Neural progenitor cell (in vitro differentiated cells): ENCODE results near the gene CD33. TPM values are rescaled to one million over a fixed set of nuclear protein-coding genes. Genes with fewer than 3 reads are reported as not detected.

Experiments
- DNase-seq: peaks from one replicate; pipeline ENCODE4 v3.0.0-alpha.2; 2016; ENCODE audit warnings: low spot score
- H2AFZ ChIP-seq: fragments of 200-600 bp; sonication (generic); replicated peaks from 2 replicates; pipeline ENCODE4 v1.6.1; 2016; ENCODE audit warnings: antibody characterized with exemption
- H3F3A ChIP-seq: fragments of 200-600 bp; sonication (generic); 2 replicates; pipeline ENCODE4 v1.6.1; 2016; ENCODE audit warnings: antibody characterized with exemption, low read depth
- H3K27ac ChIP-seq: fragments of 200-600 bp; sonication (generic); 2 replicates; pipeline ENCODE4 v1.5.1; 2016; ENCODE audit warnings: mild to moderate bottlenecking
- H3K27me3 ChIP-seq: fragments of 200-600 bp; sonication (generic); 2 replicates; pipeline ENCODE4 v1.6.1; 2016; ENCODE audit warnings: mild to moderate bottlenecking, moderate library complexity
- H3K36me3 ChIP-seq: fragments of 200-600 bp; sonication (generic); 2 replicates; pipeline ENCODE4 v1.5.1; 2016
- H3K4me1 ChIP-seq: fragments of 200-600 bp; sonication (generic); 2 replicates; pipeline ENCODE4 v1.6.1; 2016; ENCODE audit warnings: mixed run types
- H3K4me2 ChIP-seq: fragments of 200-600 bp; sonication (generic); 2 replicates; pipeline ENCODE4 v1.6.1; 2016
- H3K4me3 ChIP-seq: fragments of 200-600 bp; sonication (generic); 2 replicates; pipeline ENCODE4 v1.5.1; 2016
- H3K79me2 ChIP-seq: fragments of 200-600 bp; sonication (generic); 2 replicates; pipeline ENCODE4 v1.6.1; 2016; ENCODE audit warnings: low read depth
- H3K9ac ChIP-seq: fragments of 200-600 bp; sonication (generic); 2 replicates; pipeline ENCODE4 v1.6.1; 2016
- H3K9me3 ChIP-seq: fragments of 200-600 bp; sonication (generic); 2 replicates; pipeline ENCODE4 v1.5.1; 2016; ENCODE audit warnings: low read depth
- H4K20me1 ChIP-seq: fragments of 200-600 bp; sonication (generic); 2 replicates; pipeline ENCODE4 v1.6.1; 2016; ENCODE audit warnings: low read depth
- H3K27ac Mint-ChIP-seq: 3 replicates; pipeline ENCODE4 v1.8.0; 2021; ENCODE audit warnings: mixed read lengths
- H3K27me3 Mint-ChIP-seq: 2 replicates; pipeline ENCODE4 v1.8.0; 2022; ENCODE audit warnings: low read depth, mild to moderate bottlenecking, inconsistent platforms, moderate library complexity, mixed read lengths; ENCODE audit not compliant: insufficient read depth
- H3K36me3 Mint-ChIP-seq: 3 replicates; pipeline ENCODE4 v1.8.0; 2021; ENCODE audit warnings: mixed read lengths
- H3K4me1 Mint-ChIP-seq: 3 replicates; pipeline ENCODE4 v1.8.0; 2021; ENCODE audit warnings: mixed read lengths
- H3K4me3 Mint-ChIP-seq: 3 replicates; pipeline ENCODE4 v1.8.0; 2021; ENCODE audit warnings: mild to moderate bottlenecking, moderate library complexity, mixed read lengths
- H3K9me3 Mint-ChIP-seq: 3 replicates; pipeline ENCODE4 v1.8.0; 2020; ENCODE audit warnings: mixed read lengths
- CTCF ChIP-seq: fragments of 200-600 bp; sonication (generic); IDR thresholded peaks from 2 replicates; pipeline ENCODE4 v1.5.1; 2017; ENCODE audit warnings: antibody characterized with exemption, mild to moderate bottlenecking
- EZH2 ChIP-seq: fragments of 200-600 bp; sonication (generic); IDR thresholded peaks from 2 replicates; pipeline ENCODE4 v1.6.1; 2017; ENCODE audit warnings: antibody characterized with exemption, mild to moderate bottlenecking, moderate library complexity
- EZH2phosphoT487 ChIP-seq: fragments of 200-600 bp; sonication (generic); IDR thresholded peaks from 2 replicates; pipeline ENCODE4 v1.6.1; 2017; ENCODE audit warnings: antibody characterized with exemption
- total RNA-seq: library from RNA; depleted of rRNA; stranded (reverse); fragments of >200 nt; gene quantifications from 2 replicates; pipeline ENCODE4 v1.2.3, GENCODE V29; 2015; ENCODE audit warnings: low replicate concordance

Gene CD33
- total RNA-seq, 1 donor from 2014 or later: not detected

- no peaks in the 10 kb centered on the region for H3K36me3 ChIP-seq
- H2AFZ ChIP-seq: no peak overlapping the region
- no peak overlapping the region for H3K4me3 ChIP-seq
- H3F3A ChIP-seq: no peaks in the 10 kb centered on the region
- no peaks in the 10 kb centered on the region for H3K27me3 ChIP-seq
- no peak overlapping the region for H3K9ac ChIP-seq
- Mint-ChIP-seq H3K9me3 (no peaks in the 10 kb centered on the region), H3K4me3 (no peak overlapping the region), H3K27ac (no peak overlapping the region), H3K27me3 (peaks cover 5% of the 10 kb centered on the region), H3K4me1 (no peaks in the 10 kb centered on the region), H3K36me3 (no peaks in the 10 kb centered on the region)
- no peak overlapping the region for H3K4me2 ChIP-seq
- H3K9me3 ChIP-seq: no peaks in the 10 kb centered on the region
- H3K79me2 ChIP-seq: no peaks in the 10 kb centered on the region
- no peak for TF ChIP-seq CTCF
- no peak for TF ChIP-seq EZH2phosphoT487
- no peak overlapping the region for H3K27ac ChIP-seq
- no peaks in the 10 kb centered on the region for H3K4me1 ChIP-seq
- H4K20me1 ChIP-seq: no peaks in the 10 kb centered on the region
- no peak for DNase-seq
These were observed 29.3 kb upstream of the CD33 start for GRCh38 chr19:51195616-51196015.

- Histone ChIP-seq H3K9me3 (no peaks in the 10 kb centered on the region), H3K4me3 (no peak overlapping the region), H4K20me1 (no peaks in the 10 kb centered on the region), H3F3A (no peaks in the 10 kb centered on the region), H3K36me3 (no peaks in the 10 kb centered on the region), H2AFZ (no peak overlapping the region), H3K79me2 (no peaks in the 10 kb centered on the region), H3K4me1 (no peaks in the 10 kb centered on the region), H3K9ac (no peak overlapping the region), H3K27ac (no peak overlapping the region), H3K4me2 (no peak overlapping the region), H3K27me3 (no peaks in the 10 kb centered on the region)
- Mint-ChIP-seq H3K27me3 (peaks cover 6% of the 10 kb centered on the region), H3K4me3 (no peak overlapping the region), H3K9me3 (no peaks in the 10 kb centered on the region), H3K4me1 (no peaks in the 10 kb centered on the region), H3K36me3 (no peaks in the 10 kb centered on the region), H3K27ac (no peak overlapping the region)
- TF ChIP-seq EZH2 (no peak), EZH2phosphoT487 (no peak), CTCF (no peak)
- DNase-seq: no peak
These were observed 28.7 kb upstream of the CD33 start for GRCh38 chr19:51196181-51196580.

- Mint-ChIP-seq H3K9me3 (no peaks in the 10 kb centered on the region), H3K4me3 (no peak overlapping the region), H3K27me3 (peaks cover 6% of the 10 kb centered on the region), H3K36me3 (no peaks in the 10 kb centered on the region), H3K27ac (no peak overlapping the region), H3K4me1 (no peaks in the 10 kb centered on the region)
- Histone ChIP-seq H4K20me1 (no peaks in the 10 kb centered on the region), H3K4me1 (no peaks in the 10 kb centered on the region), H3K27ac (no peak overlapping the region), H3F3A (no peaks in the 10 kb centered on the region), H3K36me3 (no peaks in the 10 kb centered on the region), H2AFZ (no peak overlapping the region), H3K4me3 (no peak overlapping the region), H3K9ac (no peak overlapping the region), H3K4me2 (no peak overlapping the region), H3K79me2 (no peaks in the 10 kb centered on the region), H3K9me3 (no peaks in the 10 kb centered on the region), H3K27me3 (no peaks in the 10 kb centered on the region)
- TF ChIP-seq CTCF: no peak
- no peak for TF ChIP-seq EZH2phosphoT487
- TF ChIP-seq EZH2: no peak
- DNase-seq: no peak
These were observed 26.2 kb upstream of the CD33 start for GRCh38 chr19:51198641-51199040.
